HG02571 (cell line): ENCODE results near the gene PPP2R5C.

Source experiments
- ATAC-seq: cut with Tn5 transposase; IDR thresholded peaks from one replicate; pipeline ENCODE4 v1.9.1; 2021; ENCODE audit warnings: mild to moderate bottlenecking, moderate library complexity; ENCODE audit not compliant: unreplicated experiment

The PPP2R5C gene

GRCh38 chr14:101813171-101813759 lies 51.8 kb downstream of the PPP2R5C start:
- no peak for ATAC-seq

GRCh38 chr14:101813833-101814232 lies 52.3 kb downstream of the PPP2R5C start:
- no peak for ATAC-seq

GRCh38 chr14:101814934-101815333 lies 53.4 kb downstream of the PPP2R5C start:
- ATAC-seq = no peak

- no peak for ATAC-seq
Observed at GRCh38 chr14:101815994-101816393, 54.5 kb downstream of the PPP2R5C start.

- no peak for ATAC-seq
Observed at GRCh38 chr14:101817501-101818001, 56.0 kb downstream of the PPP2R5C start.

- no peak for ATAC-seq
Observed at GRCh38 chr14:101819251-101819990, 57.9 kb downstream of the PPP2R5C start.

GRCh38 chr14:101820283-101820798 lies 58.8 kb downstream of the PPP2R5C start:
- ATAC-seq = no peak

GRCh38 chr14:101821528-101821927 lies 60.0 kb downstream of the PPP2R5C start:
- no peak for ATAC-seq

- ATAC-seq = no peak
Observed at GRCh38 chr14:101823066-101823465, 61.6 kb downstream of the PPP2R5C start.

GRCh38 chr14:101823511-101824120 lies 62.1 kb downstream of the PPP2R5C start:
- ATAC-seq = peak; percentile 53

GRCh38 chr14:101824339-101824727 lies 62.8 kb downstream of the PPP2R5C start:
- ATAC-seq = no peak

GRCh38 chr14:101825797-101826196 lies 64.3 kb downstream of the PPP2R5C start:
- ATAC-seq = no peak

GRCh38 chr14:101826351-101826750 lies 64.8 kb downstream of the PPP2R5C start:
- no peak for ATAC-seq

- ATAC-seq = no peak
Observed at GRCh38 chr14:101827286-101827685, 65.8 kb downstream of the PPP2R5C start.

GRCh38 chr14:101828046-101828445 lies 66.5 kb downstream of the PPP2R5C start:
- ATAC-seq = no peak

- ATAC-seq = no peak
Observed at GRCh38 chr14:101830271-101830670, 68.8 kb downstream of the PPP2R5C start.

GRCh38 chr14:101833045-101833444 lies 71.5 kb downstream of the PPP2R5C start:
- ATAC-seq = no peak

- ATAC-seq = no peak
Observed at GRCh38 chr14:101834397-101834796, 72.9 kb downstream of the PPP2R5C start.

- no peak for ATAC-seq
Observed at GRCh38 chr14:101834800-101835547, 73.5 kb downstream of the PPP2R5C start.

- no peak for ATAC-seq
Observed at GRCh38 chr14:101835566-101835965, 74.1 kb downstream of the PPP2R5C start.

- ATAC-seq = no peak
Observed at GRCh38 chr14:101836135-101836534, 74.6 kb downstream of the PPP2R5C start.
